Fibroblast of lung (primary cell): Measurements from ENCODE around the gene AMPD1. TPM values are rescaled to one million over a fixed set of nuclear protein-coding genes. Genes with fewer than 3 reads are reported as not detected.

Experiments
- DNase-seq, 2 donors: peaks; one replicate each; pipeline versions ENCODE4 v3.0.0 to v3.0.0-alpha.2; 2010; ENCODE audit warnings: low read depth in 2 of 2
- H2AFZ ChIP-seq: 2 replicates; pipeline ENCODE4 v1.5.1; 2012; ENCODE audit warnings: low read length, control low read depth, inconsistent platforms
- H3K27ac ChIP-seq: 2 replicates; pipeline ENCODE4 v1.5.1; 2011; ENCODE audit warnings: low read length, control low read depth; ENCODE audit not compliant: insufficient read depth
- H3K27me3 ChIP-seq: 2 replicates; pipeline ENCODE4 v1.5.1; 2011; ENCODE audit warnings: mild to moderate bottlenecking, low read length; ENCODE audit not compliant: control insufficient read depth, insufficient read depth
- H3K36me3 ChIP-seq: 2 replicates; pipeline ENCODE4 v1.5.1; 2011; ENCODE audit warnings: low read length; ENCODE audit not compliant: control insufficient read depth, insufficient read depth
- H3K4me1 ChIP-seq: 2 replicates; pipeline ENCODE4 v1.5.1; 2011; ENCODE audit warnings: low read length; ENCODE audit not compliant: control insufficient read depth, insufficient read depth; ENCODE audit errors: extremely low read depth
- H3K4me2 ChIP-seq: 2 replicates; pipeline ENCODE4 v1.5.1; 2011; ENCODE audit warnings: low read length, control low read depth; ENCODE audit not compliant: insufficient read depth; ENCODE audit errors: extremely low read depth
- H3K4me3 ChIP-seq, 4 experiments: fragments of 200-600 bp in 1 of 4; sonication (generic) in 1 of 4; replicated peaks in 1 of 4; 2 replicates each; pipeline ENCODE4 v1.5.1; 2011 to 2016; ENCODE audit warnings: low read length in 4 of 4, low read depth in 3 of 4, mild to moderate bottlenecking in 3 of 4, control low read depth in 2 of 4, inconsistent platforms in 1 of 4, mixed read lengths in 1 of 4; ENCODE audit not compliant: insufficient read depth in 1 of 4; ENCODE audit errors: control extremely low read depth in 1 of 4
- H3K79me2 ChIP-seq: 2 replicates; pipeline ENCODE4 v1.5.1; 2012; ENCODE audit warnings: mild to moderate bottlenecking, low read length, inconsistent platforms; ENCODE audit not compliant: control insufficient read depth, insufficient read depth
- H3K9ac ChIP-seq: 2 replicates; pipeline ENCODE4 v1.5.1; 2011; ENCODE audit warnings: mild to moderate bottlenecking, low read length, control low read depth; ENCODE audit not compliant: insufficient read depth
- H3K9me3 ChIP-seq: 2 replicates; pipeline ENCODE4 v1.5.1; 2012; ENCODE audit warnings: low read depth, low read length; ENCODE audit not compliant: control insufficient read depth, insufficient read depth
- H4K20me1 ChIP-seq: 2 replicates; pipeline ENCODE4 v1.5.1; 2011; ENCODE audit warnings: low read length; ENCODE audit not compliant: control insufficient read depth, insufficient read depth; ENCODE audit errors: extremely low read depth
- CTCF ChIP-seq, 2 donors: IDR thresholded peaks in 1 of 2; conservative IDR thresholded peaks in 1 of 2; 1 replicate in 1 of 2; 2 replicates in 1 of 2; pipeline ENCODE4 v1.5.1; 2011 to 2012; ENCODE audit warnings: low read length in 2 of 2, control low read depth in 1 of 2, inconsistent platforms in 1 of 2, low read depth in 1 of 2, mild to moderate bottlenecking in 1 of 2
- EZH2 ChIP-seq: IDR thresholded peaks from 2 replicates; pipeline ENCODE4 v1.5.1; 2012; ENCODE audit warnings: low read length, control low read depth, mild to moderate bottlenecking; ENCODE audit errors: missing control alignments
- polyA plus RNA-seq, 2 donors: library from polyadenylated mRNA; depleted of rRNA in 1 of 2; stranded (reverse) in 1 of 2; unstranded in 1 of 2; fragments of >200 nt; gene quantifications; 2 replicates each; pipeline ENCODE4 v1.2.1, GENCODE V29; 2011 to 2012; ENCODE audit warnings: missing spikeins in 1 of 2
- total RNA-seq: library from RNA; depleted of rRNA; stranded (reverse); fragments of >200 nt; gene quantifications from 2 replicates; pipeline ENCODE4 v1.2.1, GENCODE V29; 2014

Gene AMPD1
- total and polyA plus RNA-seq, 2 donors (not counting 1 experiment from before 2014, with no cell fraction given), result not detected

GRCh38 chr1:114703242-114703641 is 7.9 kb upstream of the AMPD1 start:
- DNase-seq, result peak in 1 of 2 donors; percentile 29
- peaks cover 2% of the 10 kb centered on the region for H3K27me3 ChIP-seq
- TF ChIP-seq EZH2 (no peak), CTCF (conservative IDR thresholded peaks at IDR 0.05 in 1 of 2, IDR thresholded peaks at IDR 0.05 in 1 of 2; ENCODE audit: low read depth in 1 of 2, low read length in 2 of 2) (no peak)
- no peak overlapping the region for H3K9ac ChIP-seq
- H4K20me1 ChIP-seq, result no peaks in the 10 kb centered on the region
- H3K79me2 ChIP-seq, result no peaks in the 10 kb centered on the region
- H2AFZ ChIP-seq, result no peak overlapping the region
- H3K27ac ChIP-seq, result no peak overlapping the region
- H3K4me3 ChIP-seq, result no peak overlapping the region
- no peaks in the 10 kb centered on the region for H3K36me3 ChIP-seq
- H3K4me2 ChIP-seq, result no peak overlapping the region
- H3K9me3 ChIP-seq, result no peaks in the 10 kb centered on the region
- no peaks in the 10 kb centered on the region for H3K4me1 ChIP-seq

GRCh38 chr1:114702737-114703136 is 7.4 kb upstream of the AMPD1 start:
- H2AFZ ChIP-seq, result no peak overlapping the region
- no peaks in the 10 kb centered on the region for H3K36me3 ChIP-seq
- H3K27me3 ChIP-seq, result peaks cover 2% of the 10 kb centered on the region
- H3K9me3 ChIP-seq, result no peaks in the 10 kb centered on the region
- no peak overlapping the region for H3K9ac ChIP-seq
- H3K4me3 ChIP-seq, result no peak overlapping the region
- H3K79me2 ChIP-seq, result no peaks in the 10 kb centered on the region
- H3K27ac ChIP-seq, result no peak overlapping the region
- no peak for DNase-seq
- no peak overlapping the region for H3K4me2 ChIP-seq
- no peaks in the 10 kb centered on the region for H4K20me1 ChIP-seq
- TF ChIP-seq EZH2, result no peak
- TF ChIP-seq CTCF (conservative IDR thresholded peaks at IDR 0.05 in 1 of 2, IDR thresholded peaks at IDR 0.05 in 1 of 2; ENCODE audit: low read depth in 1 of 2, low read length in 2 of 2), result no peak
- H3K4me1 ChIP-seq, result no peaks in the 10 kb centered on the region

GRCh38 chr1:114701931-114702330 is 6.6 kb upstream of the AMPD1 start:
- Histone ChIP-seq H3K36me3 (no peaks in the 10 kb centered on the region), H3K4me1 (no peaks in the 10 kb centered on the region), H3K79me2 (no peaks in the 10 kb centered on the region), H3K9ac (no peak overlapping the region), H3K27me3 (peaks cover 2% of the 10 kb centered on the region), H3K9me3 (no peaks in the 10 kb centered on the region), H3K4me2 (no peak overlapping the region), H4K20me1 (no peaks in the 10 kb centered on the region), H2AFZ (no peak overlapping the region), H3K4me3 (no peak overlapping the region), H3K27ac (no peak overlapping the region)
- TF ChIP-seq EZH2, result no peak
- no peak for TF ChIP-seq CTCF (conservative IDR thresholded peaks at IDR 0.05 in 1 of 2, IDR thresholded peaks at IDR 0.05 in 1 of 2; ENCODE audit: low read depth in 1 of 2, low read length in 2 of 2)
- no peak for DNase-seq
